GM19099 (cell line): ENCODE results near the gene CTXN2.

Experiments
- POLR2A ChIP-seq: IDR thresholded peaks from 3 replicates; pipeline ENCODE4 v1.6.1; 2011; ENCODE audit warnings: low read depth; ENCODE audit not compliant: insufficient read length; ENCODE audit errors: extremely low read depth

CTXN2 gene

GRCh38 chr15:48185529-48185928, 5.9 kb upstream of the CTXN2 start:
- no peak for TF ChIP-seq POLR2A

GRCh38 chr15:48186271-48186670, 5.2 kb upstream of the CTXN2 start:
- no peak for TF ChIP-seq POLR2A

- TF ChIP-seq POLR2A, result no peak
These were observed 412 bp upstream of the CTXN2 start for GRCh38 chr15:48190932-48191573.

DNA sequence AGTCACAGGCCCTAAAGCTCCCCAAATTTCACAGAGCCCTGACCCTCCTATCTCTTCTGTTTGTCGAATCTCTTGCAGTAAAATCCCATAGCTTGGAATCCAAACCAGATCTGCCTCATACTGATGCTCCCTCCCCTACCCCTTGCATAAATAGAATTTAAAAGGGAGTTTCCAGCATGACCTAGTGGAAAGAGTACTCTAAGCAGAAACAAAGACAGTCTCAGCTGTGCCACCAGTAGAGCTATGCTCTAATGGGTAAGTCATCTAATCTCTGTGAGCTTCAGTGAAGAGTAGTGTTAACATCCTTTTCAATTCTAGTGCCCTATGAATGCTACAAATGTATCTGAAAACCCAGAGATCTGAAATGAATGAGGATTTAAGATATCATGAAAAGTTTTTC, 10.6 kb downstream of the CTXN2 start:
- TF ChIP-seq POLR2A, result no peak

DNA sequence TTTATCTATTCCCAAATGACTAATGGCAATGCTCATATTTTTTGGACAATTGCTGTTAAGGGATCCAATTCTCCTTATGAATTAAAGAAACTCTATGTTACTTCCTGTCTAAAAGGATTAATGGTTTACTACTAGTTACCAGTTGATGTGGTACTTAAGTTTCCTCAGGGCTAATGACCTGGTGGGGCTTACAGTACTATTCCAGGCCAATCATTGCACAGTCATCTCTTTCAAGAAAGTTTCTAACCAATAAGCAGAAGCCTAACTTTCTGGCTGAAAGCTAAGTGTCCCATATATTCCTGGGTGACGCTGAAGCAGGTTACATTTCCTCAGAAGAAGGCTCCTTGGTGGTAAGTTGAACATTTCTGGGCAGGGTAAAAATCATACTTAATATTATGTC, 14.5 kb downstream of the CTXN2 start, which contains the start of gene SLC12A1:
Gene SLC12A1, plus strand, starts transcription at position 322 of the 400 bp plus-strand sequence. CDS start 1,418 bp downstream, outside the sequence.
- no peak for TF ChIP-seq POLR2A

DNA sequence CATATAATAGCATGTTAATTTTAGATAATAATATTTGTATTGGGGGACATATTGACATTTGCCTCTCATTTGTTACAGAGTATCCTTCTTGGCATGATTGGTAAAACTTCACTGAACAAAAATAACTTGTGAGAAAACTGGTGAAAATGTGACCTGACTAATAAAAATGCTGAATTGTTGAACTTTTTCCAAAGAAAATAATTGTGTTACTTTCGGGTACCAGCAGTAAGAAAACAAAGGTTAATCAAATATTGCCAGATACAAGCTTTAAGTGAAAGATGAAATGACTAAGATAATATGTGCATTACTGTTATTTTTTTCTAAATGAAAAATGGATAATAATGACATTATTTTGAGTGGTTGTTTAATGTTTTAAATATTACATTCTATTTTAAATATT, 29.8 kb downstream of the CTXN2 start:
- TF ChIP-seq POLR2A, result no peak

GRCh38 chr15:48221885-48222284, 30.4 kb downstream of the CTXN2 start:
- TF ChIP-seq POLR2A, result no peak

GRCh38 chr15:48222627-48223026, 31.2 kb downstream of the CTXN2 start:
- no peak for TF ChIP-seq POLR2A

- no peak for TF ChIP-seq POLR2A
These were observed 34.3 kb downstream of the CTXN2 start for GRCh38 chr15:48225771-48226170.

- no peak for TF ChIP-seq POLR2A
These were observed 39.0 kb downstream of the CTXN2 start for GRCh38 chr15:48230498-48230897.

DNA sequence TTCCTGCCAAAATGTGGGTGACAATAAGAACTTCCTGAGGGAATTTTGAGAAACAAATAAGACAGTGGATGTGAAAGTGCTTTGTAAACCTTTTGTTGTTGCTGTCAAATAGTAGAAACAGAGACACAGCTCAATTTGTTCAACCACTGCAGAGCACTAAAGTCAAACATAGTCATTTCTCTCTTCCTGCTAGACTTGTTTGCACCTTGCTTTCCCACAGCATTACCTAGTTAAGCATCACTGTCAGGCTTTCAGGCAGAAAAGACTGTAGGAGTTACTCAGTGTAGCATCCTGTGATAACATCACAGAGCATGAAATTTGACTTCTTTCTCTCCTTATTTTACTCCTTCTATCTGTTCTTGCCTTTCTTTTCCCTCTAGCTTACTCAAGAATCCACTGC, 41.8 kb downstream of the CTXN2 start:
- TF ChIP-seq POLR2A, result no peak

DNA sequence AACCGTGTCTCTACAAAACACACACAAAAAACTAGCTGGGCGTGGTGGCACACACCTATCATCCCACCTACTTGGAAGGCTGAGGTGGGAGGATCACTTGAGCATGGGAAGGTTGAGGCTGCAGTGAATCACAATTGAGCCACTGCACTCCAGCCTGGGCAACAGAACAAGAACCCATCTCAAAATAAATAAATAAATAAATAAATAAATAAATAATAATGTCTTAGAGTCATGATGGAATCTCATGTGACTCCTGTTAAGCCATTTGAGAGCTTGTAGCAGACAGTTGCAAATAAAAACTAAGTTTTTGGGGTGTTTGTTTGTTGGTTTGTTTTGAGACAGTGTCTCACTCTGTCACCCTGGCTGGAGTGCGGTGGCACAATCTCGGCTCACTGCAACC, 47.9 kb downstream of the CTXN2 start:
- no peak for TF ChIP-seq POLR2A

DNA sequence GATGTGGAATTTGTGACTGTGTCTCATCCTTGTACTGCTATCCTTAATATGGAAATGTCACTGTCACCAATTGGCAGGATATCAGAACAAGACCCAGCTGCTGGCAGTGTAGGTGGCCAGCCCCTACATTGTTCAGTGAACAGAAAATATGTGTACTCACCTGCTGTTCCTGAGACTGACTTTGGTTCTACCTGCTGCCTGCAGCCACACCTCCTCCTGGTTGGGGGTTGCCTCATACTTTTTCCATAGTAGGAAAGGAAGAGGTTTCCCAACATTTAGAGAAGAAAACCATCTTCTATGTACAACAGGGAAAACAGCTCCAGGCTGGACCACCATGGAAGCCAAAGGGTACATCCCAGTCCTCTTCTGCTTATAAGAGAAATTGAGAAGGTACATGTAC, 50.5 kb downstream of the CTXN2 start:
- no peak for TF ChIP-seq POLR2A

DNA sequence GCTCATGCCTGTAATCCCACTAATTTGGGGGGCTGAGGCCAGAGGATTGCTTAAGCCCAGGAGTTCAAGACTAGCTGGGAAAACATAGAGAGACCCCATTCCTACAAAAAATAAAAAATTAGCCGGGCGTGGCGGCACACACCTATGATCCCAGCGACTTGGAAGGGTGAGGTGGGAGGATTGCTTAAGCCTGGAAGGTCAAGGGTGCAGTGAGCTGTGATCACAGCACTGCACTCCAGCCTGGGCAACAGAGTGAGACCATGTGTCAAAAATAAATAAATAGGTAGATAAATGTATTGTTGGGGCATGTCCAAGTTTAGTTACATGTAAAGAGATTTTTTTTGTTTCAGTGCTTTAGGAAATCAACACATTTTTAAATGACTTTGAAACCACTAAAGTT, 51.1 kb downstream of the CTXN2 start:
- no peak for TF ChIP-seq POLR2A

DNA sequence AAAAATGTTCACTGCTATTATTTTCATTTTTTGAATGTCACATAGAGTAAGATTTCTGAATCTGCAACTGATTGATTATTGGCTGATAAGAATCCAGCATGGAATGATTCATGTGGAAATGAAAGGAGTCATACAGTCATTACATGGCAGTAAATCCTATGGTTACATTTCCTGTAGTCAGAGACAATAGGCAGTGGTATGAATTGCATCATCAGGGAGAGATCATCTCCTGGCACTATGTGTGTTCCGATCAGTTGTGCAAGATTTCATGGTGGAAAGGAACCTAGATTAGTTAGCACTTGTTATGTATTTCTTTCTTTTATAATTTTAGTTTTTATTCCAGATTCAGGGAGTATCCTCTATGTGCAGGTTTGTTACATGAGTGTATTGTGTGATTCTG, 53.5 kb downstream of the CTXN2 start:
- no peak for TF ChIP-seq POLR2A

DNA sequence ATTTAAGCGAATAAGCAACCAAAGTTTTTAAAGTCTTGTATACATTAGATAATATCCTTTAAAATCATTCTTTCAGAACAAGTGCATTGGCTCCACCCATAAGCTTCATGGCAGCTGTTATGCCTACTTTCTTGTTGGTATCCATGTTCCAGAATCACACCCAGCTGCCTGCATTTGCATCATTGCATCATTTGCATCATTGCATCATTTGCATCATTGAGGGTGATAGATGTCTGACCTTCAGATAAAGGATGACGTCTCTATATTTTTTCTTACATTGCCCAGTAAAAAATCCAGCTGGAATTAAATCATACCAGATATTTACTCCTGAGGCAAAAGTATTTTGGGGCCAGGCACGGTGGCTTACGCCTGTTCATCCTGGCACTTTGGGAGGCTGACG, 56.9 kb downstream of the CTXN2 start:
- TF ChIP-seq POLR2A, result no peak

DNA sequence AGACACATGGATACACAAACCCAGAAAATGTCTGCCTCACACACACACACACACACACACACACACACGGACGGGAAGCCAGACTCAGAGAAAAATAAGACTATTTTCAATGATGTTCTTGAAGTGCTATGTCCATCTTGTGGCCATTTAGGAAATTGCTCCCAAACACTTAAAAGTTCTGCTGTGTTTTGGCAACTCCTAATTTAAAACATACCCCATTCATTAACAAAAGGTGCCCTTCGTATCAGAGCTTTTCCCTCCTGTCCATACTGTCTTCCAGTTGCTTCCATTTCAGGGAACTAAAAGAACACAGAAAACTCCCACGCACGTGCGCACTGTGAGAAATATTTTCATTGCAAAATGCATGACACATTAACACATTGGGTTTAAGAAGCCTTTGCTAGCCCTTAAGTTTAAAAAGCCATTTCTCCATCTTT, 59.2 kb downstream of the CTXN2 start:
- TF ChIP-seq POLR2A, result no peak
